ENCODE measurements around the gene AGAP1.

DNA sequence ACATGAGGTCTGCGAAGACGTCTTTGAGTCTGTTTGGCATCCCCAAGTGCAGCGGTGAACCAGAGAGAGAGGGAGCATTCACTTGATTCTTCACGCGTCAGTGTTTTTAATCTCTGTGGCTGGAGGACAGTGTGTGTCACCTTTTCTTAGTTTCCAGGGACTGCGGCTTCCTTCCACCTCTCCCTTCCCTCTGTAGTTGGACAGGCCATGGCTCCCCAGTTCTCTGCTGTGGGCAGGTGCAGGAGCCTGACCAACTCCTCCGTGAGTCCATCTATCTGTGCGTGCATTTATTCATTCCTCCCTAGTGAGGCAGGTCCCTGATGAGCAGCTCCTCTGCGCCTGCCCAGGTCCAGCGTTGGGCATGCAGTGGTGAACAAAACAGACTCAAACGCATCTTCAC lies 42.9 kb downstream of the AGAP1 start:
- TF ChIP-seq, protein P1, sequence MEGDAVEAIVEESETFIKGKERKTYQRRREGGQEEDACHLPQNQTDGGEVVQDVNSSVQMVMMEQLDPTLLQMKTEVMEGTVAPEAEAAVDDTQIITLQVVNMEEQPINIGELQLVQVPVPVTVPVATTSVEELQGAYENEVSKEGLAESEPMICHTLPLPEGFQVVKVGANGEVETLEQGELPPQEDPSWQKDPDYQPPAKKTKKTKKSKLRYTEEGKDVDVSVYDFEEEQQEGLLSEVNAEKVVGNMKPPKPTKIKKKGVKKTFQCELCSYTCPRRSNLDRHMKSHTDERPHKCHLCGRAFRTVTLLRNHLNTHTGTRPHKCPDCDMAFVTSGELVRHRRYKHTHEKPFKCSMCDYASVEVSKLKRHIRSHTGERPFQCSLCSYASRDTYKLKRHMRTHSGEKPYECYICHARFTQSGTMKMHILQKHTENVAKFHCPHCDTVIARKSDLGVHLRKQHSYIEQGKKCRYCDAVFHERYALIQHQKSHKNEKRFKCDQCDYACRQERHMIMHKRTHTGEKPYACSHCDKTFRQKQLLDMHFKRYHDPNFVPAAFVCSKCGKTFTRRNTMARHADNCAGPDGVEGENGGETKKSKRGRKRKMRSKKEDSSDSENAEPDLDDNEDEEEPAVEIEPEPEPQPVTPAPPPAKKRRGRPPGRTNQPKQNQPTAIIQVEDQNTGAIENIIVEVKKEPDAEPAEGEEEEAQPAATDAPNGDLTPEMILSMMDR (IDR thresholded peaks at IDR 0.05), result no peak
- no peak for TF ChIP-seq POLR2A (IDR thresholded peaks at IDR 0.05)

All from heart left ventricle (tissue), 13 donors.